ENCODE results near the gene MCTP1. TPM values are rescaled to one million over a fixed set of nuclear protein-coding genes. Genes with fewer than 3 reads are reported as not detected.

Gene MCTP1
- total and polyA plus RNA-seq, 2 experiments from 2014 or later = 0.23 TPM; not detected in 1

DNA sequence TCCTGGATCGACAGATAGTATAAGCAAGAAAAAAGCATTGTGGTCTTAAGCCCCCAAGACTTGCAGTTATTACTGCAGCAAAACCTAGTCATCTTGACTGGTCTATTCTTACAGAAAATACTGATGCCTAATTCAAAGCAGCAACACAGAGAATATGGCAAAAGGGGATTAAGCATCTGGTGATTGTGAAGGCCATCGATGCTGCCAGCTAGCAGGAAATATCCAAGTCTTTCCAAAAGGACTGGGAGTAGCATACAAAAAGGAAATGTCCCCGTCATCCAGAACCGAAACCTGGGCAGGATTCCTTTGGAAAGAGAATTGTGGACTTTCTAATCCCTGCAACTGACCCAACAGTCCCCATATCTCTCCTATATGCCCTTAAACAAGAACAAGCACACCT, 534.2 kb downstream of the MCTP1 start:
- no peaks in the 10 kb centered on the region for H3K36me3 ChIP-seq (ENCODE audit: low read depth)
- no peak overlapping the region for H3K27ac ChIP-seq
- H3K4me1 ChIP-seq (ENCODE audit: insufficient read depth) = no peaks in the 10 kb centered on the region
- no peak overlapping the region for H3K4me3 ChIP-seq
- 21 to 31% methylated on average over 4 of the region's 4 CpGs for WGBS, 2 experiments (ENCODE audit: low coverage in 1 of 2, low lambda C conversion rate in 2 of 2, missing lambda C conversion rate in 2 of 2)
- H3K27me3 ChIP-seq (replicated peaks; ENCODE audit: insufficient read depth) = peaks cover 4% of the 10 kb centered on the region; the same call in 1 of the 2 replicates
- no peaks in the 10 kb centered on the region for H3K79me2 ChIP-seq (ENCODE audit: insufficient read depth)
- H2AFZ ChIP-seq = no peak overlapping the region
- no peak overlapping the region for H3K4me2 ChIP-seq (ENCODE audit: unreplicated experiment)
- no peaks in the 10 kb centered on the region for H4K20me1 ChIP-seq (ENCODE audit: insufficient read depth)
- no peak for TF ChIP-seq EZH2phosphoT487 (IDR thresholded peaks at IDR 0.05; ENCODE audit: insufficient read depth, low read depth)
- TF ChIP-seq EZH2 (IDR thresholded peaks at IDR 0.05; ENCODE audit: insufficient read depth, poor library complexity, severe bottlenecking) = no peak
- in situ Hi-C loops (cut with MboI) = no loop called here
- no peak for DNase-seq
- H3K9ac ChIP-seq = no peak overlapping the region
- no peaks in the 10 kb centered on the region for H3K9me2 ChIP-seq (ENCODE audit: insufficient read depth)
- no peaks in the 10 kb centered on the region for H3K9me3 ChIP-seq (ENCODE audit: low read depth)
- H3F3A ChIP-seq (ENCODE audit: insufficient read depth) = no peaks in the 10 kb centered on the region

DNA sequence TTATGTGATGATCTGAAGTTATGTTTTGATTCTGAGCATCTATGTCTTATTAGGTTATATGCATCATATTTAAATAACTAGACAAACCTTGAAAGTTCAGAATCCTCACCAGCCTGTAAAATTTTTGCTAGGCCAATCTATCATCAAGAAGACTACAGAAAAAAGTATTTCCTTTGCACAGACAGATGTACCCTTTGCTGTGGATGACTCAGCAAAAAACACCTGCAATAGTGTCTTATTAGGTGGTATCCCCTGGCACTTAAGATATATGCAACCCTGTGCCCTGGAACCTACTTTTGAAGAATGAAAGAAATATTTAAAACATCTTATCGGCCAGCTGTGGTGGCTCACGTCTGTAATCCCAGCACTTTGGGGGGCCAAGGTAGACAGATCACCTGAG, 535.9 kb downstream of the MCTP1 start:
- no peak for TF ChIP-seq EZH2phosphoT487 (IDR thresholded peaks at IDR 0.05; ENCODE audit: insufficient read depth, low read depth)
- no peak for TF ChIP-seq EZH2 (IDR thresholded peaks at IDR 0.05; ENCODE audit: insufficient read depth, poor library complexity, severe bottlenecking)
- H2AFZ ChIP-seq = no peak overlapping the region
- no peaks in the 10 kb centered on the region for H3K4me1 ChIP-seq (ENCODE audit: insufficient read depth)
- no peak overlapping the region for H3K4me3 ChIP-seq
- no peak overlapping the region for H3K9ac ChIP-seq
- H3K27me3 ChIP-seq (replicated peaks; ENCODE audit: insufficient read depth) = peaks cover 4% of the 10 kb centered on the region; the same call in 1 of the 2 replicates
- no peaks in the 10 kb centered on the region for H3K9me2 ChIP-seq (ENCODE audit: insufficient read depth)
- no peak for DNase-seq
- no peaks in the 10 kb centered on the region for H3K9me3 ChIP-seq (ENCODE audit: low read depth)
- no peak overlapping the region for H3K4me2 ChIP-seq (ENCODE audit: unreplicated experiment)
- H4K20me1 ChIP-seq (ENCODE audit: insufficient read depth) = no peaks in the 10 kb centered on the region
- H3K27ac ChIP-seq = no peak overlapping the region
- no peaks in the 10 kb centered on the region for H3K79me2 ChIP-seq (ENCODE audit: insufficient read depth)
- 47 to 64% methylated on average over 2 of the region's 2 CpGs for WGBS, 2 experiments (ENCODE audit: low coverage in 1 of 2, low lambda C conversion rate in 2 of 2, missing lambda C conversion rate in 2 of 2)
- no peaks in the 10 kb centered on the region for H3K36me3 ChIP-seq (ENCODE audit: low read depth)
- no peaks in the 10 kb centered on the region for H3F3A ChIP-seq (ENCODE audit: insufficient read depth)
- in situ Hi-C loops (cut with MboI) = no loop called here

GRCh38 chr5:94748212-94748611, 536.7 kb downstream of the MCTP1 start:
- no peak for DNase-seq
- Histone ChIP-seq H3K36me3 (ENCODE audit: low read depth) (no peaks in the 10 kb centered on the region), H3K9me3 (ENCODE audit: low read depth) (no peaks in the 10 kb centered on the region), H3K4me2 (ENCODE audit: unreplicated experiment) (no peak overlapping the region), H2AFZ (no peak overlapping the region), H4K20me1 (ENCODE audit: insufficient read depth) (no peaks in the 10 kb centered on the region), H3K4me3 (no peak overlapping the region), H3K4me1 (ENCODE audit: insufficient read depth) (no peaks in the 10 kb centered on the region), H3K9ac (no peak overlapping the region), H3K27ac (no peak overlapping the region), H3F3A (ENCODE audit: insufficient read depth) (no peaks in the 10 kb centered on the region), H3K9me2 (ENCODE audit: insufficient read depth) (no peaks in the 10 kb centered on the region), H3K27me3 (replicated peaks; ENCODE audit: insufficient read depth) (peaks cover 4% of the 10 kb centered on the region; the same call in 1 of the 2 replicates), H3K79me2 (ENCODE audit: insufficient read depth) (no peaks in the 10 kb centered on the region)
- in situ Hi-C loops (cut with MboI) = no loop called here
- TF ChIP-seq EZH2phosphoT487 (IDR thresholded peaks at IDR 0.05; ENCODE audit: insufficient read depth, low read depth) (no peak), EZH2 (IDR thresholded peaks at IDR 0.05; ENCODE audit: insufficient read depth, poor library complexity, severe bottlenecking) (no peak)
- WGBS, 2 experiments (ENCODE audit: low coverage in 1 of 2, low lambda C conversion rate in 2 of 2, missing lambda C conversion rate in 2 of 2) = 42 to 54% methylated on average over 3 of the region's 3 CpGs

DNA sequence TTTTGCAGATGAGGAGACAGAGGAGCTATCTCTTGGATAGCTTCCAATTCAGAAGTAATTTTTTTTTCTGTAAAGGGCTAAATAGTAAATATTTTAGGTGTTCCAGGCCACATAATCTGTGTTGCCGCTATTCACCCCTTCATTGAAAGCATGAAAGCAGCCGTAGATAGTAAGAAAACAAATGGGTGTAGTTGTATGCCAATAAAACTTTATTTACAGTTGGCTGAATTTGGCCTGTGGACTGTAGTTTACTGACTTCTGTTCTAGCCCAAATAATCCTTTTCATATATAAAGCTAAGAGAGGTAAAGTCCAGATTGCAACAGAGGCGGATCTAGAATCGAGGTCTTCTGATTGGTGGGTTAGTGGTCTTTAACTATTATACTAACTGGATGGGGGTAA, 537.5 kb downstream of the MCTP1 start:
- Histone ChIP-seq H3F3A (ENCODE audit: insufficient read depth) (no peaks in the 10 kb centered on the region), H3K79me2 (ENCODE audit: insufficient read depth) (no peaks in the 10 kb centered on the region), H3K27ac (no peak overlapping the region), H3K4me1 (ENCODE audit: insufficient read depth) (no peaks in the 10 kb centered on the region), H3K36me3 (ENCODE audit: low read depth) (no peaks in the 10 kb centered on the region), H4K20me1 (ENCODE audit: insufficient read depth) (no peaks in the 10 kb centered on the region), H3K9me2 (ENCODE audit: insufficient read depth) (no peaks in the 10 kb centered on the region), H3K4me2 (ENCODE audit: unreplicated experiment) (no peak overlapping the region), H2AFZ (no peak overlapping the region), H3K4me3 (no peak overlapping the region), H3K9ac (no peak overlapping the region), H3K9me3 (ENCODE audit: low read depth) (no peaks in the 10 kb centered on the region), H3K27me3 (replicated peaks; ENCODE audit: insufficient read depth) (no peaks in the 10 kb centered on the region)
- no peak for DNase-seq
- in situ Hi-C loops (cut with MboI) = no loop called here
- WGBS, 2 experiments (ENCODE audit: low coverage in 1 of 2, low lambda C conversion rate in 2 of 2, missing lambda C conversion rate in 2 of 2) = 76 to 78% methylated on average over 4 of the region's 4 CpGs
- TF ChIP-seq EZH2phosphoT487 (IDR thresholded peaks at IDR 0.05; ENCODE audit: insufficient read depth, low read depth) = no peak
- no peak for TF ChIP-seq EZH2 (IDR thresholded peaks at IDR 0.05; ENCODE audit: insufficient read depth, poor library complexity, severe bottlenecking)

GRCh38 chr5:94746731-94747124, 538.2 kb downstream of the MCTP1 start:
- no peak for TF ChIP-seq EZH2 (IDR thresholded peaks at IDR 0.05; ENCODE audit: insufficient read depth, poor library complexity, severe bottlenecking)
- TF ChIP-seq EZH2phosphoT487 (IDR thresholded peaks at IDR 0.05; ENCODE audit: insufficient read depth, low read depth) = no peak
- Histone ChIP-seq H3K4me1 (ENCODE audit: insufficient read depth) (no peaks in the 10 kb centered on the region), H4K20me1 (ENCODE audit: insufficient read depth) (no peaks in the 10 kb centered on the region), H3K4me2 (ENCODE audit: unreplicated experiment) (no peak overlapping the region), H3K79me2 (ENCODE audit: insufficient read depth) (no peaks in the 10 kb centered on the region), H2AFZ (no peak overlapping the region), H3K9me3 (ENCODE audit: low read depth) (no peaks in the 10 kb centered on the region), H3K27ac (no peak overlapping the region), H3F3A (ENCODE audit: insufficient read depth) (no peaks in the 10 kb centered on the region), H3K9me2 (ENCODE audit: insufficient read depth) (no peaks in the 10 kb centered on the region), H3K27me3 (replicated peaks; ENCODE audit: insufficient read depth) (no peaks in the 10 kb centered on the region), H3K36me3 (ENCODE audit: low read depth) (no peaks in the 10 kb centered on the region), H3K9ac (no peak overlapping the region), H3K4me3 (no peak overlapping the region)
- DNase-seq = no peak
- WGBS, 2 experiments (ENCODE audit: low coverage in 1 of 2, low lambda C conversion rate in 2 of 2, missing lambda C conversion rate in 2 of 2) = 86 to 95% methylated on average over 1 of the region's 1 CpG
- in situ Hi-C loops (cut with MboI) = no loop called here

All from GM23248 (cell line).